ENCODE data around the gene SEMA7A.

GRCh38 chr15:74430510-74430951 lies 3.2 kb downstream of the SEMA7A start:
- TF ChIP-seq SIN3A (IDR thresholded peaks at IDR 0.05; ENCODE audit: borderline replicate concordance, insufficient read depth, low read length) (no peak), REST (IDR thresholded peaks at IDR 0.05; ENCODE audit: insufficient read depth in 1 of 2, low read depth in 2 of 2, low read length in 2 of 2) (no peak), POLR2AphosphoS5 (IDR thresholded peaks at IDR 0.05; ENCODE audit: low read depth, low read length) (no peak)
